Inflammatory macrophage (primary cell): ENCODE measurements around the gene ATXN7.

Experiments used
- DNase-seq, 2 donors: peaks; one replicate each; pipeline ENCODE4 v3.0.0-alpha.2; 2020 to 2022

ATXN7 gene

DNA sequence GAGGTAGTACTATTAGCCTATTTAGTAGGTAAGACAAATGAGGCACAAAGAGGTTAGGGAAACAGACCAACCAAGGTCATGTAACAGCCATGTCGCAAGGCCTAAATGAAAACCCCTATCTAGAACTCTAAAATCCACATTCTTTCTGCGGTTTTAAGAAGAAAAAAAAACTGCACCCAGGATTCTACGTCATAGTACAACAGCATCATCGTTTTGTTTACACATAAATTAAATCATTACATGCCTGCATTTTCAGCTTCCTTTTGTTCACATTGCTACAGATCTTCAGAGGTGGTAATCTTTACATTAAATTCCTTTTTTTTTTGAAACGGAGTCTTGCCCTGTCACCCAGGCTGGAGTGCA lies 160.2 kb downstream of the ATXN7 start:
- DNase-seq: no peak

DNA sequence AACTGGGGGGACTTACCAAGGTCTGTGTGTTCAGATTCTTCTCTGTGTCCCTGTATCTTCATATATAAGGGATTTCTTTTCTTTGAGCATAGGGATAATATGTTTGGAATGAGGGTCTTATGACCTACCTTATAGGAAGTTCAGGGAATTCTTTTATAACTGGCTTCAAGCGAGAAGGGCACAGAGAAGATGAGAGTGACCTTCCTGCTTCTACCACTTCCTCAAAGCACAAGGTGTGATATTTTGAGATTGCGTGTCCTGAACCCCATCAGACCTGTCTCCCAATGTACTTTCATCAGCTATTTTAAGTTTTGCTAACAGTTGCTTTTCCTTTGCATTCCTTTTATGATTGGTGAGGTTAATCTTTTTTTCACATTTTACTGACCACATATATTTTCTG lies 162.7 kb downstream of the ATXN7 start:
- no peak for DNase-seq

DNA sequence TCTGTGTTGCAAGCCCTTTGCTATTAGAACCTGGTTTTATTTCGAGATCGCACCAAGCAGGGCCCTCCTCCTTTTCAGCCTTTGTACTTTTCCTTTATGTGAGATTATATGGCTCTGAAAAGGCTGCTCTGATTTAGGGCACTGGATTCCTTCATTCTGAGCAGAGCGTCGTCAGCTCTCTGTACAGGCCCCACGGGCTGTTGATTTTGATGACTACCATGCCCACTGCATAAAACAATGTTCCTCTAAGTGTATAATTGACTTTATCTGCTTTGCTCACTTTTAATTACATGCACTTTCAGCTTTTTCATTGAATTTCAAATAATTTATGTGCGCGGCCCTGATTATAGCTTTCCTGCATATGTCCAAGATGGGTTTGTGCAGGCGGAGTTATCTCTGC lies 164.0 kb downstream of the ATXN7 start:
- DNase-seq: no peak

DNA sequence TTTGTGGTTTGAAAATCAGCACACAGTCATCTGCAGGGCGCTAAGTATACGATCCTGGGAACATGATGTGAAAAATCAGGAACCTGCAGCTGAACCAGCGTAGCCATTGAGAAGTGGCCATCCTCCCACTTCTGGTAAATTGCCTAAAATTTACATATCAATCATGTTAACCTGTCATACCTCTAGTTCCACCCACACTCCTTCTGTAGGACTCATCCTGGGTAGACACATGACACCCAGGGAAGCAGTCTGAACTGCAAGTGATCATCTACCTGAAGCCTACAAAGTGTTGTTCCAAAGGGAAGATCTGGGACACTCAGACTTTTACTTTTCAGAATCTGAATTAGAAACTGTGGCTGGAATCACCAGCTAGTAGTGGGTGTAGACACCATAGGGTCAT lies 165.1 kb downstream of the ATXN7 start:
- DNase-seq: no peak

DNA sequence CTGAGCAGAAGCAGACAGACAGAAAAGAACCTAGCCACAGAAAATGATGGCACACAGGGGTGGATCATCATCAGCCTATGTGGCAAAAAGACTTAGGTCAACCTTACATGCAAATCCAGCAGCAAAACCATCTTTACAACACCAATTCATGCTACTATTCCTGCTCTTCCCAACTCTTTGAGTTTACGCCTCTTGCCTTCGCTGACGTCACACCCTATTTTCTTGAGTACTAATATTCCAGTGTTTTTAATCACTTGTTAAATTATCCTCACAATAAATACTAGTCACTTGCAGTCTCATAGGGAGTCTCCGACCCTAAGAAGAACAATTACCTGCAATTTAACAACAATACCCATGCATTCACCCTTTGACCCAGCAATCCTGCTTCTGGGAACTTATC lies 165.6 kb downstream of the ATXN7 start:
- no peak for DNase-seq

DNA sequence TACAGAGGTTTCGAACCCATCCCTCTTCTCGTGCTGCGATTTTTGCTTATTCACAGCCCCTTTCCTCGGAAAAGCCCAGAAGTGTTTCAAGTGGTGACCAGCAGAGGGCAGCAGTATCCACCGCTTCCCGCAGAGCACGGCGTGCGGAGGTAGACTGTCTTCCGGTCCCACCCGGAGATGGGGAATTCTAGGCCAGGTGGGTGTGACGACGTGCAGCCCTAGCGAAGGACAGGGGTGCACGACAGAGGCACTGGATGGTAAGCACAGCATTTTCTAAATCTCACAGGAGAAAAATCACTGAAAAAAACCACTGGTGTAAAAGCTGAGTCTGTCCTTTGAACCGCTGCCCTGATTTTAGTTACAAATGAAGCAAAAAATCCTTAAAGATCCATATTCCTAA lies 167.1 kb downstream of the ATXN7 start:
- peak; percentile 52 to 76 for DNase-seq

DNA sequence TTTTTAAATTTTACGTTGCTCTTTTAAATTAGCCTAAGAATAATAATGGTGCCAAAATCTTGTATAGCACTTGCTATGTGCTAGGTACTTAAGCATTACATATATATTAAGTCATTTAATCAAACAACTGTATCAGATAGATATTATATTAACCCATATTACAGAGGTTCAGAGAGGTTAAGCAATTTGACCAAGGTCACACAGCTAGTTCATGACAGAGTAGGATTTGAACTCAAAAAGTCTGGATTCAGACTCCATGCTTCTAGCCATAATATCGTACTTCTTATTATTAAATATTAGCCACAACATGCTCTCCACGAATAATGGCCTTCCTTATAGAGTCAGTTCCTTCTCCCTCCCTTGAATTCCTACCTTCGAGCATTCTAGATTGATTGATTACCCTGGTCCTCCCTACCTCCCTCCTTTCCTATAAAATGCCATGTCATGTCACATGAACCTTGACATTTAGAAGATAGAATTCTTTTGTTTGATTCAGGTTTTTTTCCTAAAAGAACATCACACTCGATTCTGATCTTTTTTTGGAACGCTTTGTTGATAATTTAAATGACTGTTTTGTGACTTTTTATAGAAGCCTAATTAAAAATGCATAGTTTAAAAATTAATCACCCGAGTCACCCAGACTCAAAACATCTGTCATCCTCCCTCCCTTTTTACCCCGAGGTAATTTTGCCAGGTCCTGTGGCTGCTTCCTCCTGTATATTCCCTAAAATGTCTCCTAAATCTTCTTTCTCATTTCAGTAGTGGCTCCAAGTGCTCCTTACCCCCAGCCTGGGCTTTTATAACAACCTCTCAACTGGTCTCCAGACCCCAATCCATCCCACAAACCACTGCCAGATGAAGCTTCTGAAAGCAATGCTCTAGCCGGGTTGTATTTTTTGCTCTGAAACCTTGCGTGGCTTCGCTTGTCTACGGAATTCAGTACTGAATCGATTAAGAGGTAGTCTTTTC lies 168.2 kb downstream of the ATXN7 start:
- DNase-seq: no peak

DNA sequence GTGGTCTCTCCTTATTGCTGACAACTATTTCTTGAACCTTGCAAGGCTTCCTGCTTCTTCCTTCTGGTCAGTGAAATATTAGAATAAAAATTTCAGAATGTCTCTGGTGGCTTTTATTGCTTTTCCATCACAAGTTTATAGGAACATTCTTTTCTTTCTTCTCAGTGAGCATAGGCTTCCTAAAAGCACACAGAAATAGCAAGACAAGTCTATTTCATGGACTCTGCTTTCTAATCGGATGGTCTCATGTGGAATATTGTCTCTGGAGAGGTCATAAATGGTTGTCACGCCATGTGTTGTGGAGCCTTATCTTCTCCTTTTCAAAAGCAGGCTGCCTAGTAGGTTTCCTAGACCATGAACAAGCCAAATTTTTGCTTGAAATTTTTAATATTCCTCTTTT lies 169.4 kb downstream of the ATXN7 start:
- no peak for DNase-seq

DNA sequence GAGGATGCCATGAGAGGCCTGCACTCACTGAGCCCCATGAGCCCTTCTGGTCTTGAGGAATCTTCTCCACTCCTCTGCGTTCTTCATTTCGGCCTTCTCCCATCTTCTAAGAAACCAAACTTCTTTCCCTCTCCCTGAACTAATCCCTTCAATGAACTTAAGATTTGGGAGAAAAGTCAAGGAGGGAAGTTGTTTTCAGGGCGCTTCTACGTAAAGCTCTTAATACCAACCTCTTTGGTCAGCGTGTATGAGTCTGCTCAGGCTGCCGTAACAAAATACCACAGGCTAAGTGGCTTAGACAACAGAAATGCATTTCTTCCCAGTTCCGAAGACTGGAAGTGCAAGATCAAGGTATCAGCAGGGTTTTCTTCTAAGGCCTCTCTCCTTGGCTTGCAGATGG lies 173.4 kb downstream of the ATXN7 start:
- no peak for DNase-seq

DNA sequence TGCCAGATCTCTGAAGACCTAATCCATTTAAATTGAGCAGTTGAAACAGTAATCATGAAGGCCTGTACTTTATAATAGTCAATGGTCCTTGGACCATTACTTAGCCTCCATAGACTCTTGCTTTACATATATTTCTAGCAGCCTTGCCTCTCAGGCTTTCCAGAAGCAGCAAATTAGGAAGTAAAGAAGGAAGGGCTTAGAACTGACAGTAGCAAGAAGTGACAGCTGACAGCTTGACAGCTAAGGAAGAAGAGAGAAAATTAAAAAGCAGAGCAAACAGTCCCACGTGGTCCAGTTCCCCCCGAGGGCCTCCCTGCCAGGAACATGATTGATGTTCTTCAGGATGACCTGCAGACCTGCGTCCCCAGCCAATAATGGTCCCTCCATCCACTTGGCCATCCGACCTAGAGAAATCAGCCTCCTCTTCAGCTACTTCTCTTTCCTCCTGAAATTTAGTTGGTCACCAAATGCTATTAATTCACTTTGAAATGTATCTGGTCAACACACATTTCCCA lies 174.6 kb downstream of the ATXN7 start:
- no peak for DNase-seq

DNA sequence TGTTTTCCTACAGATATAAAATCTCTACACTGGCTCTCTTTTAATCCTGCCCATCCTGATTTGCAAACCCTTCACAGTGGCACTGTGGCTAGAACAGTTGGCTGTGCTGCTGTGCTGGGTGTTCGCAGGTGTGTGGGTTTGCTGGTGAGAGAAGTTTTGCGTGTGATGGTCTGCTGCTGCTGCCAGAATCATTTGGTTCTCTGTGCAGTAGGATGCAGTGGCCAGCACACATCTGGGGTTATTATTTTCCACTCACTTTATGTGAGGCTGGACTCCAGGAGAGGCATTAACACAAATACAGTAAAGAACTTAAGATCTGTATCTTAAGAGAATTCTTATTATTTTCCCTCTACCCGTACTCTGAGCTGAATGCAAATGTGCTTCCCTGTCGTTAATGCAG lies 175.7 kb downstream of the ATXN7 start:
- no peak for DNase-seq

DNA sequence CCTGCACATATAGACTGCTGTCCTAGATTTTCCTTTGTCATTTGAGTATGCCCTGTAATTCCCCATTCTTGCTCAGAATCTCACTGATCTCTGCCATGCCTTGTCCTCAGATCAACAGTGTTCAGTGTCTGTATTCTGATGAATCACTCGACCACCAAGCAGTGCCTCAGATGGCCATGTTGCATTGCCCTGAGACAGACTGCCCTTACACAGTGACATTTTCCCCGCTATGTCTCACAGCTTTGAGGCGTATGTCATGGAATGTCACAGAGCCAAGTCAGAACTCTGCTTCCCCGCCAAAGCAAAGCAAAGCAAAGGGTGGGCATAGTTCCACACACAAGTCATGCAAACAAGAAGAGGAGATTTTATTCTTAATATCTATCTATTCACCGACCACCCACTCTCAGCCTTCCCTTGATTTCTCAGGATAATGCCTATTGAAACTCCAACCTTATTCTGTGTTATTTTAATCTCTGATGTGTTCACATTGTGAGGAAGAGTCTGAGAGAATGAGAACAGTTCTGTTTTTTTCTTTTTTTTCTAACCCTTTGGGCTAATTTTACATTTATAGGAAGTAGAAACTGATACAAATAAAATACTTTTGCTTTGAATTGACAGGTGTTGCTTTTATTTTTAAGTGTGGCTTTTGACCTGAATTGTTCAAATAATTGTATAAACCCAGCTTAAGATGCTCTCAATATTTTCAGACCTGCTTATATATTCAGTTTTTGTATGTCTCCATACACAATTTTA lies 176.5 kb downstream of the ATXN7 start:
- DNase-seq: no peak

DNA sequence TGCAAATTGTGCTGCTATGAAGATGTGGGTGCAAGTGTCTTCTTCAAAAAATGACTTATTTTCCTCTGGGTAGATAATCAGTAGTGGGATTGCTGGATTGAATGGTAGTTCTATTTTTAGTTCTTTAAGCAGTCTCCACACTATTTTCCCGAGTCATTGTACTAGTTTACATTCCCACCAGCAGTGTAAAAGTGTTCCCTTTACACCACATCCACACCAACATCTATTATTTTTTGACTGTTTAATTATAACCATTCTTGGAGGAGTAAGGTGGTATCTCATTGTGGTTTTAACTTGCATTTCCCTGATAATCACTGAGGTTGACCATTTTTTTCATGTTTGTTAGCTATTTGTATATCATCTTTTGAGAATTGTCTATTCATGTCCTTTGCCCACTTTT lies 179.3 kb downstream of the ATXN7 start:
- DNase-seq: no peak

DNA sequence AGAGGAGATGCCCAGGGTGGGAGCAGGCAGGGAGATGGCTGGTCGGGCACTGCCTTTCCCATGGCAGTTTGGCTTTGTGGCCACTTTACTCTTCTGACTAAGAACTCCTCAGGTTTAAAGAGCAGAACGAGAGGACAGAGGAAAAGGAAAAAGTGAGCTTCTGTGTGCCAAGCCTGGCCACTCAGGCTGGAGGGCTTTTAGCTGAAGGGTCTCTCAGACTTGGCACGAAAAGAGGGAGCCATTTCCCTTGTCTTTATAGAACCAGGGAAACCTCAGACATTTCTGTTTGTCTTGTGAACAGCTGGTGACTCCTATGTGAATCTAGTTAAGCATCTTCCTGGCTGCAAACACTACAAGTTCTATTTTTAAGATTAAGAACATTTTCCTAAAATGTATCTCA lies 182.9 kb downstream of the ATXN7 start:
- DNase-seq: no peak

DNA sequence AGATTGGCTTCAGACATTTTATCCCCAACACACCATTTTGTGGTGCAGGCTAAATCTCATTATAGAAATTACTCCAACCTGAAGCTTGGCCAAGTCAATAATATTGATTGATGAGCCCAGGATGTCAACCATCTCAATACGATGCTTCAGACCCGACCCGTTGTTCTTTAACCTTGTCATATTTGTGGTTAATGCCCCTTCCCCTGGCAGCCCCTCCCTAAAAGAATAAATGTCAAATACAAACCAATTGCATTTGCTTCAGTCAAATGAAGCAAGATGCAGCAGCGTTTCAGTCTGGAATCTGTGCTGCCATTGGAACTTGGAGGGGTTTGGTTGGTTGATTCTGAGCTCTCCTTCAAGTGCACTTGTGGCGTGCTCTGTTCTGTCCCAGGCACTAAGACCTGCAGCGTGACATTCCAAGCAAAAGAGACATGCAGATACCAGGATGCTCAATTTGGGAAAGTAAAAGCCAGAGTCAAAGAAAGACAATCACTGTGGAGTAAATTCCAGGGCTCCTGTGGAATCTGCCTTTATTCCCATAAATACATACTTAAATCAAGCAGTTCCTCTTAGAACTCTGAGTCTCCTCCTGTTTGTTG lies 183.4 kb downstream of the ATXN7 start:
- no peak for DNase-seq

DNA sequence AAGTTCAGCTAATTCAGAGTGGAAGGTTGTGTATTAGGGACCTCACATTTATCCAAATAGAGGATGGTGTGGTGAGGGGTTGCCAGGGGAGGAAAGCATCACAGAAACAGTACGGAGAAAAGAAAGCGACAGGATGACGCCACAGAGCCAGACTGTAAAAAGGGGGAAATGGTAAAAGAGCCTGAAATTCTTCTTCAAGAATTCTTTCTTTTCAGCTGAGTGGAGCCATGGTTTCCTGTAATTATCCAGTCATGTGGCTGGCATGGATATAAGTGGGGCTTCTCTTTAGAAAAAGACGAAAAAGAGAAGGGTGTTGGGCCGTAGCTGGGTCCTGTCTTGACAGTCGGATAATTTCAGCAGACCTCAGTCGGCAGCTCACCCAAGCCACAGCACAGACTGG lies 184.1 kb downstream of the ATXN7 start:
- DNase-seq: no peak

DNA sequence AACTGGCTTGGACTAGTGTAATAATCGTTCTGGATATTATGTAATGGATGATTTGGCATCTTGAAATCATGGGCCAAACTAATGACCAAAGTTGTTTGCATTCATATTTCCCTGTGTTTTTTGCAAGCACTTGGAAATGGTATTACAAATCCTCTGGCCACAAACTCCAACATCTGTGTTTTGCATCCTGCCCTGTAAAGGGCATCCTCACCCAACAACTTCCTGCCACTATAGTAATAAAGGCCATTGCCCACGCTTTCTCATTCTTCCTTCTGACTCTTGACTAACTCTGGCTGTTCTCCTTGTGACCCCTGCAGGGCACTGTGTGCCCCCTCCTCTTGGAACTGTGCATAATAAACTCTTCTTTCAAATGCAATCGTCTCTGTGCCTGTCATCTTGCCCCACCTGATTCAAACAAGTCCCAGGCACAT lies 185.0 kb downstream of the ATXN7 start:
- DNase-seq: peak; percentile 21 to 59

DNA sequence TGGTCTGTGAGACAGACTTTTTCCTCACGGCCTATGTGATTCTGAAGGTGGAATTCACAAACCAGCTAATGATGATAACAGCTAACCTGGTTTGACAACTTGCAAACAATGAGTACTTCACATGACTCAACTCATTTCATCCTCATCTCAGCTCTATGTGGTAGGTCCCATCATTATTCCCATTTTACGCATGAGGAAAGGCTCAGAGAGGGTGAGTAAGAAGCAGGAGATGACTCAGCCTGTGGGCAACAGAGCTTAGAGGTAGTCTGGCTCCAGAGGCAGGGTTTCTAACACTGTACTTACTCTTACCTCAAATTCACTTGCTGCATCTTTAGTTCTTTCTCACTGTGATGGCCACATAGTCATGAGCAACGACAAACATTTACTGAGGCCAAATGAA lies 185.5 kb downstream of the ATXN7 start:
- no peak for DNase-seq

DNA sequence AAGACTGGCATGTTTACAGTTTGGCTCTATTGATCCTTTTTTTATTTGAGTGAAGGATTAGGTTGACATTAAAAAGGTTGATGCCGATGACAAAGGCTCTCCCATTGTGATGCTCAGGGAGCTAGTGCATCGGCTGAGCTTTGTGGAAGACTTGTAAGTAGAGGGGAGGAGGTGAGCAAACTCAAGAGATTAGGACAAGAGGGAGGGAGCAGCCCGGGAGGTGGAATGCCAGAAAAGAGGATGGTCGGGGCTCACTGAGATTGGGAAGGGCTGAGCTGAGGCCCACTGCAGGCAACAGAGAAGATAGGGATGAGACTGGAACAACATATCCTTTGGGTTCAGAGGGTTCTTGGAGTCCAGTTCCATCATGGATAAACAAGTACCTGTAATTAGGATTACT lies 186.2 kb downstream of the ATXN7 start:
- no peak for DNase-seq
